OCI-LY3 (cell line): ENCODE results near the gene C9orf85.

Source experiments
- EZH2phosphoT487 ChIP-seq: fragments of 200-600 bp; shearing (Covaris generic); IDR thresholded peaks from 2 replicates; pipeline ENCODE4 v1.6.1; 2018; ENCODE audit warnings: antibody characterized with exemption, mixed run types, low read depth
- TF ChIP-seq, protein P1 (sequence below): fragments of 200-600, 300-600 bp; sonication (generic); IDR thresholded peaks from 2 replicates; pipeline ENCODE4 v1.5.1; 2014; ENCODE audit warnings: antibody characterized with exemption, low read length, low read depth

DNA sequence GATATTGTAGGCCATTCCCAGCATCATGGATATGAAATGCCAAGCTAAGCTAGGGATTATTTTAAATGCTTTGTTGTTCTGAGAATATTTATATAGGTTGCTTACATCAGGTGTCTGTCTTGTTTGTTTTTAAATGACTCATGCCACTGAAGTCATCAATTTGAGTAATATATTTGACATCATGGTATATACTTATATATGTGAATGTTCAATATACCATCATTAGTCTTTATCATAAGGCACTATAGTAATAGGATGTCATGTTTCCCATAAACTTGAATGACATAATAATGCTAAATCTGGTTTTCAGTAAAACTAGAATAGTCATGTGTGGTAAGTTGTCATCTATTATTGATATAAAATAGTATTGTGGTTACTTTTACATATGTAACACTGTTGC, 13.1 kb downstream of the C9orf85 start:
- TF ChIP-seq, protein P1, sequence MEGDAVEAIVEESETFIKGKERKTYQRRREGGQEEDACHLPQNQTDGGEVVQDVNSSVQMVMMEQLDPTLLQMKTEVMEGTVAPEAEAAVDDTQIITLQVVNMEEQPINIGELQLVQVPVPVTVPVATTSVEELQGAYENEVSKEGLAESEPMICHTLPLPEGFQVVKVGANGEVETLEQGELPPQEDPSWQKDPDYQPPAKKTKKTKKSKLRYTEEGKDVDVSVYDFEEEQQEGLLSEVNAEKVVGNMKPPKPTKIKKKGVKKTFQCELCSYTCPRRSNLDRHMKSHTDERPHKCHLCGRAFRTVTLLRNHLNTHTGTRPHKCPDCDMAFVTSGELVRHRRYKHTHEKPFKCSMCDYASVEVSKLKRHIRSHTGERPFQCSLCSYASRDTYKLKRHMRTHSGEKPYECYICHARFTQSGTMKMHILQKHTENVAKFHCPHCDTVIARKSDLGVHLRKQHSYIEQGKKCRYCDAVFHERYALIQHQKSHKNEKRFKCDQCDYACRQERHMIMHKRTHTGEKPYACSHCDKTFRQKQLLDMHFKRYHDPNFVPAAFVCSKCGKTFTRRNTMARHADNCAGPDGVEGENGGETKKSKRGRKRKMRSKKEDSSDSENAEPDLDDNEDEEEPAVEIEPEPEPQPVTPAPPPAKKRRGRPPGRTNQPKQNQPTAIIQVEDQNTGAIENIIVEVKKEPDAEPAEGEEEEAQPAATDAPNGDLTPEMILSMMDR = no peak
- TF ChIP-seq EZH2phosphoT487 = no peak
